T1000 (cell line): Measurements from ENCODE around the gene KCNMA1.
A peak's percentile ranks its signal among the peaks of the same experiment; 100 is the strongest.

Experiments used
- DNase-seq: peaks from one replicate; lab custom pipeline; 2025; ENCODE audit warnings: mixed read lengths; lab: John Stamatoyannopoulos, UW

Gene KCNMA1

GRCh38 chr10:77485847-77486246 is 151.8 kb downstream of the KCNMA1 start:
- no peak for DNase-seq

- DNase-seq: no peak
Measured at GRCh38 chr10:77482072-77482471, 155.5 kb downstream of the KCNMA1 start.

GRCh38 chr10:77479586-77479985 is 158.0 kb downstream of the KCNMA1 start:
- DNase-seq: no peak

- DNase-seq: no peak
Measured at GRCh38 chr10:77478962-77479359, 158.6 kb downstream of the KCNMA1 start.

GRCh38 chr10:77478247-77478961 is 159.2 kb downstream of the KCNMA1 start:
- peak; percentile 24 for DNase-seq

- DNase-seq: no peak
Measured at GRCh38 chr10:77475522-77475921, 162.1 kb downstream of the KCNMA1 start.

GRCh38 chr10:77474939-77475338 is 162.7 kb downstream of the KCNMA1 start:
- DNase-seq: no peak

GRCh38 chr10:77474386-77474785 is 163.2 kb downstream of the KCNMA1 start:
- DNase-seq: no peak

GRCh38 chr10:77472146-77472545 is 165.5 kb downstream of the KCNMA1 start:
- DNase-seq: no peak

- no peak for DNase-seq
Measured at GRCh38 chr10:77471069-77471536, 166.5 kb downstream of the KCNMA1 start.

- DNase-seq: no peak
Measured at GRCh38 chr10:77467422-77467963, 170.1 kb downstream of the KCNMA1 start.

GRCh38 chr10:77463967-77464745 is 173.5 kb downstream of the KCNMA1 start:
- no peak for DNase-seq

GRCh38 chr10:77463499-77463898 is 174.1 kb downstream of the KCNMA1 start:
- DNase-seq: no peak

- DNase-seq: no peak
Measured at GRCh38 chr10:77461636-77462296, 175.8 kb downstream of the KCNMA1 start.

GRCh38 chr10:77459905-77460304 is 177.7 kb downstream of the KCNMA1 start:
- DNase-seq: no peak

- DNase-seq: no peak
Measured at GRCh38 chr10:77458986-77459590, 178.5 kb downstream of the KCNMA1 start.

GRCh38 chr10:77457721-77458120 is 179.9 kb downstream of the KCNMA1 start:
- no peak for DNase-seq

GRCh38 chr10:77457266-77457665 is 180.3 kb downstream of the KCNMA1 start:
- DNase-seq: no peak

- no peak for DNase-seq
Measured at GRCh38 chr10:77456414-77456813, 181.2 kb downstream of the KCNMA1 start.

GRCh38 chr10:77455561-77455960 is 182.0 kb downstream of the KCNMA1 start:
- no peak for DNase-seq

- DNase-seq: no peak
Measured at GRCh38 chr10:77452952-77453564, 184.6 kb downstream of the KCNMA1 start.

GRCh38 chr10:77451886-77452285 is 185.7 kb downstream of the KCNMA1 start:
- DNase-seq: no peak
